HG02852 (cell line): ENCODE data around the gene BBS7.

Experiments used
- ATAC-seq: cut with Tn5 transposase; IDR thresholded peaks from one replicate; pipeline ENCODE4 v1.9.1; 2021; ENCODE audit warnings: mild to moderate bottlenecking, moderate library complexity; ENCODE audit not compliant: unreplicated experiment

The BBS7 gene

DNA sequence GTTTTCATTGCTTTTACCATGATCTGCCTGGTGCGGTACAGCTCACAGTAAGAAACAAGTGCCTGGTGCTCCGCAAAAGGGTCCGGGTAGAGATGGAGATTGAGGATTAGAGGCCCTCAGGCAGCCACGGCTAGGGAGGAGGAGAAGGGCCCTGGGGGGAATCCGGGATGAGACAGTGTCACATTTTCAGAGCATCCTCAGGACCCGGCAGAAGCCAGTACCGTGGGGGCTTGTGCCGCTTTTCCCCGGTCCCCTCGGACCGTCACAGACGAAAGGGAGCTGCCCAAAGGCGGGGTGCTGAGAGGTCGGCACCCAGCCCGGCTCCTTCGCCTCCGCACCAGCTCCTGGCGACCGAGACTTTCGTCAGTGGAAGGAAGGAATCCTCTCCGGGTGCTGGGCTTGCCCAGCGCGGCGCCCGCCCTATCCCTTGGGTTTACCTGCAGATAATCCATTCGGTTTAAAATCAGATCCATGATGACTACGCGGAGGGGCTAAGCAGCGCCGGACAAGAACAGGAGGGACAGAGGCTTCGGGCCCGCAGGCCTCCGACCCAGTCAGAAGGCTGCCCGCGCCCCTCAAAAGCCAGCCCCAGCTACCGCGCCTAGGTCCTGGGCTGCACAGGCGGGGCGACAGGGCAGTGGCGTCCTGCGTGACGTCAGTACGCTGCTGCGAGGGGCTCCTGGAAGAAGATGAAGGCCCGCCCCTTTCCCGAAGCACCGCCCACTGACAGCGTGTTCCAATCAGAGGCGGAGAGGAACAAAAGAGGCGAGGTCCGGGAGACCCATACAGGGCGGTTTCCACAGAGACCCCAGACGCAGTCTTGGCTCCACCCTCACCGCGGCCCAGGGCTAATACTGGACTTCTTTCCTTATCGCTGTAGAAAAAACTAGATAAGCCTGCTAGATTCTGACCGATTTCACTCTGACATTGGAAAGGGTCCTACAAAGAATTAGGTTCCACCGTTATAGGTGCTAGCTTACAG is at the start of gene BBS7:
BBS7 (minus strand) TSS at position 634 of the 982 bp plus-strand sequence; CDS start at position 473, 161 bp downstream.
- ATAC-seq: peak; percentile 99

DNA sequence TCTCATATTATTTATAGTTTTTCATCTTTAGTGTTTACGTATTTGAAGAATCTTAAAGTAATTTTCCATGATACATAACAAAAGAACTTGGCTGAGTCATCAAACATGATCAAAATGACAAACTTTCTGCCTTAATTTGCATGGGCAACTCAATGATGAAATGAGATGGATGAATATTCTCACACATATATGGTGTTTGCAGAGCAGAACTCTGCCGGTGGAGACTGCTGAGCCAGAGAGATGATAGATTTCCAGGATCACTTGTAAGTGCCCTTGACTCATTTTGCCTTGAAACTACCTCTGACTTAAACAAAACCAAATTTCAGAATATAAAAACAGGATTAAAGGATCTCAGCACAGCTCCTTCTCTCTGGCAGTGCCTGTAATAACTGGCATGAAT is 43.4 kb upstream of the BBS7 start:
- no peak for ATAC-seq

- no peak for ATAC-seq
Observed at GRCh38 chr4:121908346-121908745, 38.1 kb upstream of the BBS7 start.

DNA sequence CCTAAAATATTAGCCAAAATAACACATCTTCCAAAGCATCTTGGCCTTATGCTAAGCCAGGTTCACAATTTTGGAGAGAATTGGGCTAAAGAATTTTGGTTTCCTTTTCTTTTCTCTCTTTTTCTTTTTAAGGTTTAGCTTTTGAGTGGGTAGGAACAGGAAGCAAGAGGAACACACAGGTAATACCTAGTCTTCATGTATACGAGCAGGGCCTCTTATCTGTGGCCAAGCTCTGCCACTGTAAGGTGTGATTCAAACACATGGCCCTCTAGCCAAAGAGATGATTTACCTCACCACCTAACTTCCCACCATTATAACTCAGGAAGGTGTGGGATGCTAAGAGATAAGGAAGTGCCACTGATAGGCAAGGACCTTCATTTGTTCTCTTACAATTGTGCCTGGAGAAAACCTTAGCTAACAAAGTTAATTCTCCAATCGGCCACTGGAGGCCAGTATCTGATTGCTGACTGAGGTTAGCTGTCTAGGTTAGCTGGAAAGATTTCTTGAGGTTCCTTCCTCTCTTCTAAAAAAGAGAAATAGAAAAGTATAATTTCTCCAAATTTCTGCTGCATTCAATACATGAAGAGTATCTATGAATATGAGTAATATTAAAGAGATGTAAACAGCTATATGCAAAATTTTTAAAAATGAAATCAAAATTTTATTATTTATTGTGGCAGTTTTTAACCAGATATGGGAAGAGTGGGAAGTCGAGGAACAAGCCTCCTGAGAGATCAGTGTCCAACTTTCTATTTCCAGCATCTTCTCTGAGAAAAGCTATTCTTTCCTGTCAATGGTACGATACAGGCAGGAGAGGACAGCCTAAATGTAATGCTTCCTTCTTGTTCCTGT is 30.1 kb upstream of the BBS7 start:
- ATAC-seq: peak; percentile 91

DNA sequence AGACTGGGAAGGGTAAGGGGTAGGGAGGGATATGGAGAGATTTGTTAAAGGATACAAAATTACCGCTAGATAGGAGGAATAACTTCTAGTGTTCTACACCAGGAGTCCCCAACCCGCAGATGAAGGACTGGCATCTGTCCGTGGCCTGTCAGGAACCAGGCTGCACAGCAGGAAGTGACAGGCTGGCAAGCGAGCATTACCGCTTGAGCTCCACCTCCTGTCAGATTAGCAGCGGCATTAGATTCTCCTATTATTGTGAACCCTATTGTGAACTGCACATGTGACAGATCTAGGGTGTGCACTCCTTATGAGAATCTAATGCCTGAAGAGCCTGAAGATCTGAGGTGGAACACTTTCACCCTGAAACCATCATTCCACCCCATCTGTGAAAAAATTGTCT is 27.9 kb upstream of the BBS7 start:
- no peak for ATAC-seq

DNA sequence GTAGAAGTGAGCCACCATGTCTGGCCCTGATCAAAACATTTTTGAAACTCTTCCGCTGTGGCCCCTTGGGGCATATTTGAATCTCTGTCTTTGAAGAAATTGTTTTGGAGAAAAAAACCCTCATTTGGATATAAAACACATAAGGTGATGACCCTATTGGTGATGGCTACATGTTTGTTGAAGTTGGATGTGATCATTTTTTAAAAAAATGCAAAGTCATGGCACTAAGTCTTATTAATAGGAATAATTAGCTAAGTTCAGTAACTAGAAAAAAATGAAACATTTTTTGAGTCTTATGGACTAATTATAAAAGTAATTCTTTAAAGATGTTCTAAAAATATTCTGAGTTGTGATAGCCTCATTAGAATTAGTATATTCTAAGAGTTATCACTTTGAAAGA is 17.9 kb upstream of the BBS7 start:
- ATAC-seq: no peak

DNA sequence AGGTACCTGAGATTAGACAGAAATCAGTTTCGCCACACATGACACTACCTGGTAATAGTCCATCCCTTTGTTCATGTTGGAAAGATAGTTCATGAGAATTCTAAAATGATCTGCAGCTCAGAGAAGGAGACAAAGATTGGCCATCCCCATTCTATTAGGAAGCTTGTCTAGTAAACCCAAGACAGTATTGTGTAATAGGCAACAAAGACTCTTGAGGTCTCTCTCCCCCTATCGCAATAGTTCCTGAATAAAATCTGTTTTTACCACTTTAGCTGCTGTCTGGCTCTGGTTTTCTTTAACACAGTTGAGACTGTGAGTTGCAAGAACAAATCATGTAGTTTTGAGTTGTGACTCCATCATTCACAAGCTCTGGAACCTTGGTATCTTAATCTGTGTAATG is 14.8 kb upstream of the BBS7 start:
- ATAC-seq: no peak

DNA sequence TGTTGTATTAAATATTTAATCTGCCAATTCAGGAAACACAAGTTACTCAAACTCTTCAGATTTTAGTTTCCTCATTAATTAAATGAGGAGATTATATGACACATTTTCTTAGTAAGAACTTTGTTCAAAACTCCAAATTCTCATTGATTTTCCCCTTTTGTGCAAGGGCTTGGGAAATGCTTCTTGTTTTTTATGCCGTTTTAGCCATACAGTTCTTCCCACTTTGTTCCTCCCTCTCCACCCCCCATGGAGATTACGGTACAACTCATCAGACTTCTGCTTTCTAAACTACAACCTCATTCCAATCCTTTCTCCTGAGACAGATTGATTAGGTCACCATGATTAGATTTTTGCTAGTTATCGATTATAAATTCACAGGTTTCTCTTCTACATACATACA is 10.9 kb upstream of the BBS7 start:
- no peak for ATAC-seq

- ATAC-seq: no peak
Observed at GRCh38 chr4:121879135-121879534, 8.9 kb upstream of the BBS7 start.

GRCh38 chr4:121877041-121877773 is 6.9 kb upstream of the BBS7 start:
- ATAC-seq: no peak

DNA sequence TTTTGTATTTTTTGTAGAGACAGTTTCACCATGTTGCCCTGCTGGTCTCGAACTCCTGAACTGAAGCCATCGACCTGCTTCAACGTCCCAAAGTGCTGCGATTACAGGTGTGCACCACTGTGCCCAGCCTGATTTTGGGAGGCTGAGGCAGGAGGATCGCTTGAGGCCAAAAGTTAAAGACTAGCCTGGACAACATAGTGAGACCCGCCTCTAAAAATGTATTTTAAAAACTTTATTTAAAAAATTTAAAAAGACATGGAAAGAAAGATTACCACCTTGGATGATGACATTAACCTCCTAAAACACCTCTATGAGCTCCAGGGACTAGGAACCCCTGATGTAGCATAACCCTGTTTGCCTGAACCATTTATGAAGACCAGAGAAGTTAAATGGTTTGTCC is 5.8 kb upstream of the BBS7 start:
- no peak for ATAC-seq

DNA sequence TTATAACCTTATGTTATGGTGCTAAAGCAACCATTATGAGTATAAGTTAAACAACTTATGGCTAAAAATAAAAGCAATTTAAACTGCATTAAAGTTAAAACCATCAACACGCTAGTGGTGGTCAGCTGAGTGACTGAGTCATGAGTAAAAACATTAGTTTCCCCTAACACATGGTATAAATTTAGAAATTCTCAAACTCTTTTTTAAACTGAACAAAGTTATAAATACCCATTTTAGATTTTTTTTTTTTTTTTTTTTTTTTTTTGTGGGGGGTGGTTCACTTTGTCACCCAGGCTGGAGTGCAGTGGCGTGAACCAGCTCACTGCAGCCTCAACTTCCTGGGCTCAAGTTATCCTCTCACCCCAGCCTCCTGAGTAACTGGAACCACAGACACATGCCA is 5.4 kb upstream of the BBS7 start:
- ATAC-seq: no peak

DNA sequence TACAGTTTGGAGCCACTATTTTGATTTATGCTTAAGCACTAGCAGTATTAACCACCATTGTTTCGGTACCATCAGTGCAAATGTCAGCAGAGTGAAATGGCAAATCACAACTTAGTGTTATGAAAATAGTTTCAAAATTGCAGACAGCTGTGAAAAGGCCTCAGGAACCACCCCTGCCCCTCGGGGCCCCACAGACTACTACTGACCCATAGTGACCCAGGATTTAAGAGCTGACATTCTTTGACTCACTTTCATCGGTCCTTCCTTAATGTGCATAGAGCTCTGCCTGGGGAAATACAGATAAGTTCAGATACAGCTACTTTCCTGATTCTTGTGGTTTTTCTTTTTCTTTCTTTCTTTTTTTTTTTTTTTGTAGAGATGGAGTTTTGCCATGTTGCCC is 3.3 kb upstream of the BBS7 start:
- ATAC-seq: no peak

GRCh38 chr4:121863799-121864198 is 6.5 kb downstream of the BBS7 start:
- no peak for ATAC-seq

DNA sequence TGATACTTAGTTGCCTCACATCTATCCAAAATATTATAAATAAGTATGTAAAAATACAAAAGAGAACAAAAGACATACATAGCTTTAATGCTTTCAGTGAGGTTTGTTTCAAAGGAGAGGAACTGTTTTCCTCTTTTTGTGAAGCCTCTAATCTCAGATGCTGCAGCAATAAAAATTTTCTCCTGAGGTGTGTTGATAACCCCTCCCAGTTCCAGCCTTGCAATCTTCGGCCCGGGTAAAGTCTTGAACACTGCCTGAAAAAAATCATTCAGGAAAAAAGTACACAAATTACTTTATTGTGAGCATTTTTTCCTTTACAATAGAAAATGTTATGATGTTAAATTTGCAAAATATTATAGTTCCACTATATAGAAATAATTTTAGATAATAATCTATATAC is 8.8 kb downstream of the BBS7 start:
- ATAC-seq: no peak

DNA sequence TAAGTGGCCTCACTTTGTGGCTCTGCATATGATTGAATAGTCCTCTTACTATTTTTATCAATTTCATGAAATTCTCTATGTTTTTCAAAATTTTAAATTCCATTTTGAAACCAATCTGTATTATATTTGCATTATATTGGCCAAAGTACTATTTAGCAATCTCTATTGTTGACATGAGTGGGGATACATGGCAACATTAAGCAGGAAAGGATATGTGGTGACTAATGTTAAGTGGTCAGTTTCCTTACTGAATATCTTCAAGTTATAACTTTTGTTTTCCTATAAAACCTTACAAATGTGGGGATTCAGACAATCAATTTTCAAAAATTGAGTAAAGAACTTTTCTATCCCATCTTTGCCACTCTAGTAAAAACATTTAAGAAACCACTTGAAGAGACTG is 10.2 kb downstream of the BBS7 start:
- ATAC-seq: no peak

GRCh38 chr4:121851354-121851753 is 18.9 kb downstream of the BBS7 start:
- no peak for ATAC-seq

- no peak for ATAC-seq
Observed at GRCh38 chr4:121846662-121847061, 23.6 kb downstream of the BBS7 start.

DNA sequence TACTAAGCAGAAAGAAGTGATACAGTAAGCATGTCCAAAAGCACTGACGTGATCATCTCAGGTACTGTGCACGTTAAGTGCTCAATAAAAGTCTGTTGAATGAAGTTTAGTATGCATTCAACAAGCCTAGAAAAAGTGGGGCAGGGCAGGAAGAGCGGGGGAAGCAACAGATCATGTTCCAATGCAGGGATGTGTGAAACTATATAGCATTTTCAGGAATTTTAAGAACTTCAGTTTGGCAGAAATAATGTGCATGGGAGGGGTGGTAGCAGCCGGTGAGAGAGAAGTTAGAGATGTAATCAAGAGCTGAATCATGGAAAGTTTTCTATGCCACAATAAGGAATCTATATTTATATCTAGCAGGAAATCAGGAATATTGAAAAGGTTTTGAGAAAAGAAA is 27.4 kb downstream of the BBS7 start:
- no peak for ATAC-seq

- no peak for ATAC-seq
Observed at GRCh38 chr4:121838136-121838535, 32.1 kb downstream of the BBS7 start.

DNA sequence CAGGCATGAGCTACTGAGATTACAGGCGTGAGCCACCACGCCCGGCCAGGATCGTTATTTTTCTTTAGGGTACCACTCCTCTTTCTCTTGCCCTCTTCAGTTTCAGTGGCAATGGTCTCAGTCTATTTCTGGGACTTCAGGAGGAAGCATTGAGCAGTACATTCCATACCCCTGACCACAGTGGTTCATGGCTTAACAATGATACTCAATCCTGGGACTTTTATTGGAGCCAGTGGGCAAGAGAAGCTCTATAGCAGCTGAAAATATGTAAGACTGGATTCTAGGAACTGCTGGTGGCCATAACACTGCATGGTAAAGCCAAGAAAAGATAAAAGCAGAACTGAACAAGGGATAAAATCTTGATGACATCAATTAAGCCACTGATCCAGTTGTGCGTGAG is 40.8 kb downstream of the BBS7 start:
- no peak for ATAC-seq
